22Rv1 (cell line): ENCODE measurements around the gene MAT2A.
A peak's percentile ranks its signal among the peaks of the same experiment; 100 is the strongest.

ENCODE experiments used
- H3K27ac ChIP-seq: fragments of 450-650 bp; 2 replicates; pipeline ENCODE4 v1.5.1; 2017
- ZFX ChIP-seq: fragments of 450-650 bp; IDR thresholded peaks from 2 replicates; pipeline ENCODE4 v1.6.1; 2017; ENCODE audit warnings: antibody characterized with exemption, borderline replicate concordance
- TF ChIP-seq, protein P1 (sequence below): fragments of 450-650 bp; IDR thresholded peaks from 2 replicates; pipeline ENCODE4 v1.5.1; 2017; ENCODE audit warnings: mild to moderate bottlenecking

Gene MAT2A

DNA sequence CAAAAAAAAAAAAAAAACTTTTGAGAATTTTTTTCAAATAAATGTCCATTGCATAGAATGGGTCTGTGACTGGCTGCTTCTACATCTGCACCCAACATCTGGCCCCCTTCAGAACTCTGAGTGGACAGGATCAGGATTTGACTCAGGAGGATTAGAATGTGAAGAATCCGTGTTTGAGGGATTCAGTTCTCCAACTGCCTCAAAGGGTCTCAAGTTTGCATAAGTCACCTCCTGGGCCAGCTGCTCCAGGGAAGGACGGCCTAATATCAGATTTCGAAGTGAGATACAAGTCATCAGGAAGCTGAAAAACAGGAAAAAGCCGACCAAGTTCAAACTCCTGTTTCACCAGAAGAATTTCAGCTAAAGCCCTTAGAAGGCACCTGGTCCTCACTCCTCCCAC, 10.9 kb downstream of the MAT2A start:
- no peak overlapping the region for H3K27ac ChIP-seq
- TF ChIP-seq, protein P1, sequence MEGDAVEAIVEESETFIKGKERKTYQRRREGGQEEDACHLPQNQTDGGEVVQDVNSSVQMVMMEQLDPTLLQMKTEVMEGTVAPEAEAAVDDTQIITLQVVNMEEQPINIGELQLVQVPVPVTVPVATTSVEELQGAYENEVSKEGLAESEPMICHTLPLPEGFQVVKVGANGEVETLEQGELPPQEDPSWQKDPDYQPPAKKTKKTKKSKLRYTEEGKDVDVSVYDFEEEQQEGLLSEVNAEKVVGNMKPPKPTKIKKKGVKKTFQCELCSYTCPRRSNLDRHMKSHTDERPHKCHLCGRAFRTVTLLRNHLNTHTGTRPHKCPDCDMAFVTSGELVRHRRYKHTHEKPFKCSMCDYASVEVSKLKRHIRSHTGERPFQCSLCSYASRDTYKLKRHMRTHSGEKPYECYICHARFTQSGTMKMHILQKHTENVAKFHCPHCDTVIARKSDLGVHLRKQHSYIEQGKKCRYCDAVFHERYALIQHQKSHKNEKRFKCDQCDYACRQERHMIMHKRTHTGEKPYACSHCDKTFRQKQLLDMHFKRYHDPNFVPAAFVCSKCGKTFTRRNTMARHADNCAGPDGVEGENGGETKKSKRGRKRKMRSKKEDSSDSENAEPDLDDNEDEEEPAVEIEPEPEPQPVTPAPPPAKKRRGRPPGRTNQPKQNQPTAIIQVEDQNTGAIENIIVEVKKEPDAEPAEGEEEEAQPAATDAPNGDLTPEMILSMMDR, result no peak
- no peak for TF ChIP-seq ZFX

DNA sequence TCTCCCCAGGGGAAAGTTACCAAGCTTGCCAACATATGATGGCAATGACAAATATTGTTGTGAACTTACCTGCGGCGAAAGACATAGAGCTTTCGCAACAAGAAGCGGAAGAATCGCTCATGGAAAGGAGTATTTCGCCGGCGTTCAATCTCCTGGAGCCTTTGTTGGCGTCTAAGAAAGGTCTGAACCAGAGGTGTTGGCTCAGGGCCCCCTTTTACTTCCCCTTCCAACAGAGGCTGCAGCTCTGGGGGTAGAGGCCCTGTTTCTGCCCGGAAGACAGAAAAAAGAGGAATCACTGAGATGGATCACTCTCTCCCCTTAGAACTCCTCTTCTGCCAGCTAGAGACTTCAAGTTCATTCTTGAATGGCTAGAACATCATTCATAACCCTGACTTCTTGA, 11.5 kb downstream of the MAT2A start:
- no peak overlapping the region for H3K27ac ChIP-seq
- TF ChIP-seq, protein P1, result no peak
- no peak for TF ChIP-seq ZFX

DNA sequence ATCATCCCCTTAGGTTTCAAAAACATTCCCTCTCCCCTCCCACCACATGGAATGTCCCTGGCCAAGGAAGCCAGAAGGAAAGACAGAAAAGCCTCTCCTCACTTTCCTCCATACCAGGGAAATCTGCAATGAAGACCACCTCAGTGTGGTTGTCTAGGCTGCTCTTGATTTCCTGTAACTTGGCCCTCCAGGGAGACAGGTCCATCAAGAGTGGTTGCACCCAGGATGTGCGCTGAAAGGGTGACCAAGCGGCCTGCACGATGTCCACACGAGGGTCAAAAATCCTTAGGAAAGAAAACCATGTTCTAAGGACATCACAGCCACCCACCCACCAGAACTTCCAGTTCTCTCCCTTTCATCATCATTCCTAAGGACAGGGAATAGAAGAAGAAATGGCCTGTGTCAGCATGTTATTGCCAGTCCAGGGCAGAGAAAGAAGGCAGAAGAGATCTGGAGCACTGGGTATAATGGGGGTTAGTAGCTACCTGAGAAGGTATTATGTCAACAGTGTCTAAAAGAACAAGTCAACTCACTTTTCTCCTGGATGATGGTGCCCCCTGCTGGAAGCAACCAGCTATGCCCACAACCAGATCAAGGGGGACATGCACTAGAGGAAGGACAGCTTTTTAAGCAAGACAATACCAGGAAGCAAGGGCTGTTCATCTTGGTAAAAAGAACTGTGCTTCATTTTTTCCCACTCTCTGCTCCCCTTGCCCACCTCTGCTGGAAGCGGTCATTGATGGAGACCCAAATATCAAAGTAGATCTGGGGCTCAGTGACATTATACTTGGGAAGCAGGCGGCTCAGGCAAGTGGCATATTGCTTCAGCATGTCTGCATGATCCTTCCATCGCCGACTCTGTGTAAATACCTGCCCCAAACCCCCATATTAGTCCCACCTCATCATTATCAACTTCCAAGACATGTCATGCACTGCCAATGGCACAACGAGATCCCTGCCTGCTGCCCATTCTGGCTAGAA, 13.0 kb downstream of the MAT2A start:
- no peak overlapping the region for H3K27ac ChIP-seq
- TF ChIP-seq ZFX, result no peak
- TF ChIP-seq, protein P1, result peak; percentile 87

DNA sequence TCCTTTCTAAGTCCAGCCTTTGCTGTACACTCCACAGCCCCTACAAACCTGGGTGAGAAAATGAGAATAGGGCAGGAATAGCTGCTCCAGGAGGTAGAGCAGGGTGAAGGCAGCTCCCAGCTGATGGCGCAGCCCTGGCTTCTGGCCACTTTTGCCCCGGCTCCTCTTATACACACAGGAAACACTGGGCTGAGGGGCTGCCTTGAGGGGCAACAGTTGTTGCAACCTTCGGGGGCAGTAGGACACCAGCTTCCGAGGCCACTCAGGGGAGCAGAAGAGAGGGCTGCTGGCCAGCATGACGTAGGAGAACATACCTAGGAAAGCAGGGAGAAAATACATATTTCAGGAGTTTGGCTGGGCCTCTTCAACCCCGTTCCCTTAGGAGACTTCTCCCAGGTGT, 14.2 kb downstream of the MAT2A start:
- TF ChIP-seq ZFX, result no peak
- TF ChIP-seq, protein P1, result no peak
- no peak overlapping the region for H3K27ac ChIP-seq

DNA sequence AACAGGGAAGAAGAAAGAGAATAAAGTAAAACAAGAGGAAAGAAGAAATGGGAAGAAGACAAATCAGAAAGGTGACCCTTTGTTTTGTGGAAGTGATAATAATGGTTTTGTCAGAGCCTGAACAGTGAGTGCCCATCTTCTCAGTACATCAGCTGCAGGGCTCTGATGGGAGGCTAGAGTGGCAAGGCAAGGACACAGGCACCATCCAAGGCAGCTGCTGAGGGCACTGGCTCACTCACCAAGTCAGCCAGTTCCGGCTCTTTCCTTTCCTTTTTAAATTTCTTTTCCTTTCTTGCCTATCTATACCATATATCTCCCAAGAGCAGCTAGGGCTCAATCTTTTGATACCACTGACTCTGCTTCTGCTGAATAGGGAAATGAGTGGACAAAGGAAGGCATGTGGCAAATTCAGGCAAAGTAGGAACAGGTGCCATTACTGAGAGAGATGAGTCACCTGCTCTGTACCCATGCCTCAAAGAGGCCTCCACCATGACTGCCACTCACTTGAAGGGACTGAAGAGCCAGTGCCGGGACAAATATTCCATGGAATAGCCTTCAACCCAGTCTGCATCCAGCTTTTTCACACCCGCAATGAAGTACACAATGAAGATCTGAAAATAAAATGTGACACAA, 16.1 kb downstream of the MAT2A start:
- TF ChIP-seq, protein P1, result no peak
- no peak for TF ChIP-seq ZFX
- H3K27ac ChIP-seq, result no peak overlapping the region

DNA sequence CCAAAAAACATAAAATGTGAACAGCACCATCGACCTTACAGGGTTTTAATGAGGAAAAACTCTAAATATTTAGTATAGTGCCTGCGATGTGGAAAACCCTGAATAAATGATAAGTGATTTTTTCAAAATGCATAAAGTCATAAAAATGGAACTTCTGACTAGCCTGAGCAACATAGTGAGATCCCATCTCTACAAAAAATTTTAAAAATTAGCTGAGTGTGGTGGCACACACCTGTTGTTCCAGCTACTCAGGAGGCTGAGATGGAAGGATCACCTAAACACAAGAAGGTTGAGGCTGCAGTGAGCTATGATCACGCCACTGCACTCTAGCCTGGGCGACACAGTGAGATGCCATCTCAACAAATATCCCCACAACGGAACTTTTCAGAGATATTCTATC, 18.2 kb downstream of the MAT2A start:
- TF ChIP-seq, protein P1, result no peak
- no peak for TF ChIP-seq ZFX
- no peak overlapping the region for H3K27ac ChIP-seq

DNA sequence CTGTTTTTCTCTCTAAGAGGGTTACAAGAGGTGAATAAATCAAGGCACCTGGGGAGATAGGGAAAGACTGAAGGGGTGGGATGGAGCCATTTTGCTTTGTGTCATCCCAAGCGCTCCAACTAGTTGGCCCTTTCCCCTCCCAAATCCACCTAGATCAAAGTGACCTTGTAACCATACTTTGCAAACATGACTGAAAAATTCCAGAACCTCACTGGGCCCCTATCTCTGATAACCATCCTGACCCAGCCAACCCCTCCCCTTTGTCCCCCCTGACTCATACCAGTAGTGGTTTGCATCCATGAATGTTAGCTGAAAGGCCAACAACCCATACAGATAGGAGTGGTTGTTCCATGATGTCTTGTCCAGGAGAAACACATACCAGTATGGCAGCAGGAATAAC, 19.2 kb downstream of the MAT2A start:
- H3K27ac ChIP-seq, result no peak overlapping the region
- TF ChIP-seq, protein P1, result no peak
- no peak for TF ChIP-seq ZFX

DNA sequence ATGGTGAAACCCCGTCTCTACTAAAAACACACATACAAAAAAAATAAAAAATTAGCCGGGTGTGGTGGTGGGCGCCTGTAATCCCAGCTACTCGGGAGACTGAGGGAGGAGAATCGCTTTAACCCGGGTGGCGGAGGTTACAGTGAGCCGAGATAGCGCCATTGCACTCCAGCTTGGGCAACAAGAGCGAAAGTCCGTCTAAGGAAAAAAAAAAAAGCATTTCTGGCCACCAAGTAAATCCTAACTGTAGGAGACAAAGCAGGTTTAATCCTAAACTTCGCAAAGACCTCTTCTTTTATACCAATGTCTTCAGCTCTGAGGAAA, 21.4 kb downstream of the MAT2A start:
- H3K27ac ChIP-seq, result peak overlapping the region; percentile 75; the same call in 1 of the 2 replicates
